HG02840 (cell line): ENCODE results near the gene SLX1A.
"Not testable (repeated sequence)": the region's sequence is repeated elsewhere in the genome, so short reads cannot be mapped to it uniquely, and the experiment has no call there.

Source experiments
- ATAC-seq: cut with Tn5 transposase; IDR thresholded peaks from one replicate; pipeline ENCODE4 v1.9.1; 2021; ENCODE audit warnings: mild to moderate bottlenecking, moderate library complexity, moderate number of reproducible peaks; ENCODE audit not compliant: unreplicated experiment, low FRiP score

Gene SLX1A

GRCh38 chr16:30207063-30207704 lies 13.5 kb downstream of the SLX1A start:
- not testable (repeated sequence) for ATAC-seq

GRCh38 chr16:30209032-30209431 lies 15.4 kb downstream of the SLX1A start:
- ATAC-seq, result not testable (repeated sequence)

DNA sequence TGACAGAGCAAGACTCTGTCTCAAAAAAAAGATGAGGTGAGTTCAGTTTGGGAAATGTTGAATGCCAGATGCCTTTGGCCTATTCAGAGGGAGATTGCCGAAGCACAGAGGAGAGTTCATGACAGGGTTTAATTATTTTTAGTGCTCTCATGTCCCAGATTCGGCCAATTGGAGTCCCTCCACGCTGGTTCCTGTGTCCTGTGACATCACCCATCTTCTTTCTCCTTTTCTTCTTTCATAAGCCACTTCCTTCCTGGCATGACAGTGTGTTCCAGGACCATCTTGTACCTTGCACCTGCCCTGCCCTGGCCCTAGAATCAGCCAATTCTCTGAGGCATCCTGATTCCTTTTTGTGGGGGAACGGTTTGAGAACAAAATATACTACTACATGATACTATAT lies 17.7 kb downstream of the SLX1A start:
- ATAC-seq, result not testable (repeated sequence)

DNA sequence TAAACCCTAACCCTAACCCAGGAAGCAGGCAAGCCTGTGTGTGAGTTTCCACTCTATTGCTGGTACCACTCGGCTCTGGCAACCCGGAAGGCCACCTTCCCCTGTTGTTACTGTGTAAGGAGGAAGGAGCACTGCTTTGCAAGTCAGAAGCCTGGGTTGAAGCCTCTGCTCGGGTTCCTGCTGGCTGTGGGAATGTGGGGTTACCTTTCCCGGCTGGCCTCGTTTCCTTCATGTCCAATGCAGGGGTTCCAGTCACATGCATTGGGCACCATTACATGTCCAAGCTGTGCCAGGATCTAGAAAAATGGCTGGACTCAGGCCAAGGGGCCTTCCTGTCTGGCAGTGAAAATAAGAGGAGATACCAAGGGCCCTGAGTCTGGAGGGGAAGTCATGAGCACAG lies 23.4 kb downstream of the SLX1A start:
- not testable (repeated sequence) for ATAC-seq
